Panc1 (cell line): ENCODE results near the gene ZNF579.

ENCODE experiments used
- POLR2AphosphoS5 ChIP-seq: IDR thresholded peaks from 2 replicates; pipeline ENCODE4 v1.6.1; 2012; ENCODE audit warnings: mild to moderate bottlenecking, low read depth, low read length, moderate library complexity
- SIN3A ChIP-seq: IDR thresholded peaks from 2 replicates; pipeline ENCODE4 v1.6.1; 2012; ENCODE audit warnings: low read depth, mild to moderate bottlenecking, low read length, moderate library complexity, borderline replicate concordance; ENCODE audit not compliant: insufficient read depth
- TF ChIP-seq, protein P1 (sequence below): fragments of 450-650 bp; IDR thresholded peaks from 2 replicates; pipeline ENCODE4 v1.5.1; 2017; ENCODE audit warnings: mild to moderate bottlenecking

GRCh38 chr19:55540619-55541018 lies 40.0 kb downstream of the ZNF579 start:
- TF ChIP-seq POLR2AphosphoS5 (no peak), SIN3A (no peak)
- TF ChIP-seq, protein P1, sequence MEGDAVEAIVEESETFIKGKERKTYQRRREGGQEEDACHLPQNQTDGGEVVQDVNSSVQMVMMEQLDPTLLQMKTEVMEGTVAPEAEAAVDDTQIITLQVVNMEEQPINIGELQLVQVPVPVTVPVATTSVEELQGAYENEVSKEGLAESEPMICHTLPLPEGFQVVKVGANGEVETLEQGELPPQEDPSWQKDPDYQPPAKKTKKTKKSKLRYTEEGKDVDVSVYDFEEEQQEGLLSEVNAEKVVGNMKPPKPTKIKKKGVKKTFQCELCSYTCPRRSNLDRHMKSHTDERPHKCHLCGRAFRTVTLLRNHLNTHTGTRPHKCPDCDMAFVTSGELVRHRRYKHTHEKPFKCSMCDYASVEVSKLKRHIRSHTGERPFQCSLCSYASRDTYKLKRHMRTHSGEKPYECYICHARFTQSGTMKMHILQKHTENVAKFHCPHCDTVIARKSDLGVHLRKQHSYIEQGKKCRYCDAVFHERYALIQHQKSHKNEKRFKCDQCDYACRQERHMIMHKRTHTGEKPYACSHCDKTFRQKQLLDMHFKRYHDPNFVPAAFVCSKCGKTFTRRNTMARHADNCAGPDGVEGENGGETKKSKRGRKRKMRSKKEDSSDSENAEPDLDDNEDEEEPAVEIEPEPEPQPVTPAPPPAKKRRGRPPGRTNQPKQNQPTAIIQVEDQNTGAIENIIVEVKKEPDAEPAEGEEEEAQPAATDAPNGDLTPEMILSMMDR = no peak
